ENCODE measurements around the gene RORC. TPM values are rescaled to one million over a fixed set of nuclear protein-coding genes. Genes with fewer than 3 reads are reported as not detected.

The RORC gene
- polyA plus RNA-seq, 1 experiment, result not detected

GRCh38 chr1:151829352-151830046, 2.1 kb downstream of the RORC start:
- DNase-seq (ENCODE audit: low read depth, low spot score), result no peak
- no peaks in the 10 kb centered on the region; the same call in 1 of the 2 replicates for H3K9me3 ChIP-seq (ENCODE audit: control insufficient read depth, insufficient read depth, low read length)
- POLR2A ChIA-PET, result no interaction called here
- CTCF ChIA-PET, result no interaction called here
- no peak overlapping the region for H3K4me3 ChIP-seq (ENCODE audit: low read depth, low read length)
- peaks cover 53% of the 10 kb centered on the region for H3K27me3 ChIP-seq (ENCODE audit: control insufficient read depth, insufficient read depth, low read length)
- TF ChIP-seq, protein P1, sequence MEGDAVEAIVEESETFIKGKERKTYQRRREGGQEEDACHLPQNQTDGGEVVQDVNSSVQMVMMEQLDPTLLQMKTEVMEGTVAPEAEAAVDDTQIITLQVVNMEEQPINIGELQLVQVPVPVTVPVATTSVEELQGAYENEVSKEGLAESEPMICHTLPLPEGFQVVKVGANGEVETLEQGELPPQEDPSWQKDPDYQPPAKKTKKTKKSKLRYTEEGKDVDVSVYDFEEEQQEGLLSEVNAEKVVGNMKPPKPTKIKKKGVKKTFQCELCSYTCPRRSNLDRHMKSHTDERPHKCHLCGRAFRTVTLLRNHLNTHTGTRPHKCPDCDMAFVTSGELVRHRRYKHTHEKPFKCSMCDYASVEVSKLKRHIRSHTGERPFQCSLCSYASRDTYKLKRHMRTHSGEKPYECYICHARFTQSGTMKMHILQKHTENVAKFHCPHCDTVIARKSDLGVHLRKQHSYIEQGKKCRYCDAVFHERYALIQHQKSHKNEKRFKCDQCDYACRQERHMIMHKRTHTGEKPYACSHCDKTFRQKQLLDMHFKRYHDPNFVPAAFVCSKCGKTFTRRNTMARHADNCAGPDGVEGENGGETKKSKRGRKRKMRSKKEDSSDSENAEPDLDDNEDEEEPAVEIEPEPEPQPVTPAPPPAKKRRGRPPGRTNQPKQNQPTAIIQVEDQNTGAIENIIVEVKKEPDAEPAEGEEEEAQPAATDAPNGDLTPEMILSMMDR (IDR thresholded peaks at IDR 0.05; ENCODE audit: low read depth, low read length), result no peak
- no peak overlapping the region for H3K27ac ChIP-seq (ENCODE audit: low read depth, low read length)

GRCh38 chr1:151828921-151829320, 2.7 kb downstream of the RORC start:
- DNase-seq (ENCODE audit: low read depth, low spot score), result no peak
- Histone ChIP-seq H3K27me3 (ENCODE audit: control insufficient read depth, insufficient read depth, low read length) (peaks cover 55% of the 10 kb centered on the region), H3K4me3 (ENCODE audit: low read depth, low read length) (no peak overlapping the region), H3K27ac (ENCODE audit: low read depth, low read length) (no peak overlapping the region), H3K9me3 (ENCODE audit: control insufficient read depth, insufficient read depth, low read length) (no peaks in the 10 kb centered on the region; the same call in 1 of the 2 replicates)
- TF ChIP-seq, protein P1 (IDR thresholded peaks at IDR 0.05; ENCODE audit: low read depth, low read length), result no peak
- ChIA-PET CTCF (no interaction called here), POLR2A (no interaction called here)

DNA sequence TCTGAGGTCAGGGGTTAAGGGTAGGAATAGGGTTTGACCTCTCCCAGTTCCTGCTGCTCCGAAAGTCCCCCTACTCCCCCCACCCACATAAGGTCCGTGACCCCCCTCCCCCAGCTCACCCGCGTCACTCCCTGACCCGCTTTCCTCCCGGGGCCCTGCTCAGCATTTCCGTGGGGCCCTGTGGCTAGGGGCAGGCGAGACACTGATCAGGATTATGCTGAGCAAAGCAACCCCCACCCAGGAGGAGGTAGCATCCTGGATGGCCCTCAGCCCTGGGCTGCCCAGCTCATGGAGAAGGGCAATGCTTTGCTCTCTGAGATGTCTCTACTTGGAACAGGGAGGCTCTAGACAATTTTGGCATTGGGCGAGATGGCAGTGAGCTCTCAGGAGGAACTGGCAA, 3.7 kb downstream of the RORC start:
- CTCF ChIA-PET, result no interaction called here
- Histone ChIP-seq H3K27me3 (ENCODE audit: control insufficient read depth, insufficient read depth, low read length) (peaks cover 60% of the 10 kb centered on the region), H3K9me3 (ENCODE audit: control insufficient read depth, insufficient read depth, low read length) (no peaks in the 10 kb centered on the region; the same call in 1 of the 2 replicates), H3K4me3 (ENCODE audit: low read depth, low read length) (no peak overlapping the region), H3K27ac (ENCODE audit: low read depth, low read length) (no peak overlapping the region)
- POLR2A ChIA-PET, result interaction anchor here (0.5 kb wide), 1 partner anchor 30 kb away, joined by 3 read pairs; no protein-coding TSS in a partner anchor
- TF ChIP-seq, protein P1 (IDR thresholded peaks at IDR 0.05; ENCODE audit: low read depth, low read length), result no peak
- DNase-seq (ENCODE audit: low read depth, low spot score), result no peak

- Histone ChIP-seq H3K9me3 (ENCODE audit: control insufficient read depth, insufficient read depth, low read length) (no peaks in the 10 kb centered on the region; the same call in 1 of the 2 replicates), H3K4me3 (ENCODE audit: low read depth, low read length) (no peak overlapping the region), H3K27ac (ENCODE audit: low read depth, low read length) (no peak overlapping the region), H3K27me3 (ENCODE audit: control insufficient read depth, insufficient read depth, low read length) (peaks cover 55% of the 10 kb centered on the region)
- ChIA-PET CTCF (no interaction called here), POLR2A (no interaction called here)
- DNase-seq (ENCODE audit: low read depth, low spot score), result no peak
- TF ChIP-seq, protein P1 (IDR thresholded peaks at IDR 0.05; ENCODE audit: low read depth, low read length), result no peak
Measured at GRCh38 chr1:151825751-151826660, 5.6 kb downstream of the RORC start.

- no peak for DNase-seq (ENCODE audit: low read depth, low spot score)
- Histone ChIP-seq H3K4me3 (ENCODE audit: low read depth, low read length) (no peak overlapping the region), H3K27ac (ENCODE audit: low read depth, low read length) (no peak overlapping the region), H3K27me3 (ENCODE audit: control insufficient read depth, insufficient read depth, low read length) (peaks cover 55% of the 10 kb centered on the region), H3K9me3 (ENCODE audit: control insufficient read depth, insufficient read depth, low read length) (no peaks in the 10 kb centered on the region; the same call in 1 of the 2 replicates)
- TF ChIP-seq, protein P1 (IDR thresholded peaks at IDR 0.05; ENCODE audit: low read depth, low read length), result no peak
- POLR2A ChIA-PET, result no interaction called here
- CTCF ChIA-PET, result no interaction called here
Measured at GRCh38 chr1:151825204-151825603, 6.4 kb downstream of the RORC start.
